H9 (cell line): Measurements from ENCODE around the gene MUC7. TPM values are rescaled to one million over a fixed set of nuclear protein-coding genes. Genes with fewer than 3 reads are reported as not detected.
"Not testable (repeated sequence)": the region's sequence is repeated elsewhere in the genome, so short reads cannot be mapped to it uniquely, and the experiment has no call there.

Source experiments
- DNase-seq: peaks from one replicate; pipeline ENCODE4 v3.0.0-alpha.2; 2017
- H2AFZ ChIP-seq: one replicate; pipeline ENCODE4 v1.6.1; 2013; ENCODE audit warnings: mild to moderate bottlenecking, low read length, control low read depth, moderate library complexity
- H2AK5ac ChIP-seq: 2 replicates; pipeline ENCODE4 v1.6.1; 2013; ENCODE audit warnings: low read length, control low read depth, mixed read lengths; ENCODE audit not compliant: insufficient read length
- H2BK120ac ChIP-seq: one replicate; pipeline ENCODE4 v1.6.1; 2013; ENCODE audit warnings: low read depth, mild to moderate bottlenecking, low read length, control low read depth, inconsistent platforms; ENCODE audit not compliant: poor library complexity, severe bottlenecking
- H2BK12ac ChIP-seq: 2 replicates; pipeline ENCODE4 v1.6.1; 2013; ENCODE audit warnings: low read length, control low read depth, mixed read lengths, low read depth; ENCODE audit not compliant: insufficient read length
- H2BK15ac ChIP-seq: 2 replicates; pipeline ENCODE4 v1.6.1; 2013; ENCODE audit warnings: low read depth, low read length, control low read depth
- H2BK20ac ChIP-seq: one replicate; pipeline ENCODE4 v1.6.1; 2013; ENCODE audit warnings: low read depth, mild to moderate bottlenecking, low read length, control low read depth, inconsistent platforms; ENCODE audit not compliant: poor library complexity, severe bottlenecking
- H2BK5ac ChIP-seq: 2 replicates; pipeline ENCODE4 v1.6.1; 2013; ENCODE audit warnings: low read length, control low read depth, mixed read lengths; ENCODE audit not compliant: insufficient read length
- H3K14ac ChIP-seq: 2 replicates; pipeline ENCODE4 v1.6.1; 2013; ENCODE audit warnings: low read length, control low read depth; ENCODE audit not compliant: insufficient read depth
- H3K18ac ChIP-seq: 2 replicates; pipeline ENCODE4 v1.6.1; 2013; ENCODE audit warnings: low read depth, mild to moderate bottlenecking, mixed read lengths, low read length, control low read depth; ENCODE audit not compliant: insufficient read length
- H3K23ac ChIP-seq: 2 replicates; pipeline ENCODE4 v1.6.1; 2013; ENCODE audit warnings: low read length, control low read depth, mixed read lengths, low read depth; ENCODE audit not compliant: insufficient read length
- H3K23me2 ChIP-seq: 2 replicates; pipeline ENCODE4 v1.6.1; 2013; ENCODE audit warnings: low read depth, mild to moderate bottlenecking, mixed read lengths, low read length, control low read depth; ENCODE audit not compliant: insufficient read length, poor library complexity, severe bottlenecking
- H3K27ac ChIP-seq: 2 replicates; pipeline ENCODE4 v1.5.1; 2013; ENCODE audit warnings: low read length, control low read depth, mixed read lengths, low read depth; ENCODE audit not compliant: insufficient read length
- H3K27me3 ChIP-seq: 2 replicates; pipeline ENCODE4 v1.6.1; 2013; ENCODE audit warnings: low read length, control low read depth, inconsistent platforms; ENCODE audit not compliant: insufficient read depth
- H3K4ac ChIP-seq: 2 replicates; pipeline ENCODE4 v1.6.1; 2013; ENCODE audit warnings: low read depth, mild to moderate bottlenecking, control low read depth, inconsistent platforms, low read length, moderate library complexity
- H3K4me1 ChIP-seq: 2 replicates; pipeline ENCODE4 v1.6.1; 2013; ENCODE audit warnings: low read length, control low read depth, inconsistent platforms; ENCODE audit not compliant: insufficient read depth
- H3K4me2 ChIP-seq: 2 replicates; pipeline ENCODE4 v1.6.1; 2013; ENCODE audit warnings: low read length, control low read depth, mixed read lengths; ENCODE audit not compliant: insufficient read length, insufficient read depth
- H3K56ac ChIP-seq: 2 replicates; pipeline ENCODE4 v1.6.1; 2013; ENCODE audit warnings: low read depth, mild to moderate bottlenecking, mixed read lengths, low read length, control low read depth; ENCODE audit not compliant: insufficient read length
- H3K79me1 ChIP-seq: 2 replicates; pipeline ENCODE4 v1.6.1; 2013; ENCODE audit warnings: low read depth, mild to moderate bottlenecking, moderate library complexity, low read length, control low read depth, inconsistent platforms; ENCODE audit not compliant: insufficient read depth, poor library complexity, severe bottlenecking
- H3K79me2 ChIP-seq: 2 replicates; pipeline ENCODE4 v1.6.1; 2013; ENCODE audit warnings: low read length, control low read depth, inconsistent platforms; ENCODE audit not compliant: insufficient read depth
- H3K9ac ChIP-seq: 2 replicates; pipeline ENCODE4 v1.6.1; 2013; ENCODE audit warnings: low read length, control low read depth, mixed read lengths; ENCODE audit not compliant: insufficient read length; ENCODE audit errors: extremely low read depth
- H3K9me3 ChIP-seq: one replicate; pipeline ENCODE4 v1.6.1; 2013; ENCODE audit warnings: low read depth, low read length, inconsistent platforms; ENCODE audit not compliant: control insufficient read depth
- H3T11ph ChIP-seq: one replicate; pipeline ENCODE4 v1.6.1; 2013; ENCODE audit warnings: mild to moderate bottlenecking, low read length, control low read depth, inconsistent platforms
- H4K20me1 ChIP-seq: one replicate; pipeline ENCODE4 v1.6.1; 2013; ENCODE audit not compliant: control insufficient read depth, insufficient read length, insufficient read depth
- H4K5ac ChIP-seq: 2 replicates; pipeline ENCODE4 v1.6.1; 2013; ENCODE audit warnings: low read depth, mild to moderate bottlenecking, mixed read lengths, low read length, control low read depth; ENCODE audit not compliant: insufficient read length
- H4K8ac ChIP-seq: replicated peaks from 2 replicates; pipeline ENCODE4 v1.6.1; 2013; ENCODE audit warnings: low read length, control low read depth, mixed read lengths, low read depth; ENCODE audit not compliant: insufficient read length
- H4K91ac ChIP-seq: 2 replicates; pipeline ENCODE4 v1.6.1; 2013; ENCODE audit warnings: low read depth, mild to moderate bottlenecking, moderate library complexity, mixed read lengths, low read length, control low read depth; ENCODE audit not compliant: insufficient read length
- H3K27ac Mint-ChIP-seq, 3 experiments: 2 replicates in 2 of 3; 3 replicates in 1 of 3; pipeline ENCODE4 v1.8.0; 2020 to 2021; ENCODE audit warnings: mixed read lengths in 3 of 3, mild to moderate bottlenecking in 1 of 3, moderate library complexity in 1 of 3
- H3K27me3 Mint-ChIP-seq: 2 replicates; pipeline ENCODE4 v1.8.0; 2021; ENCODE audit warnings: low read depth, mild to moderate bottlenecking, moderate library complexity, mixed read lengths
- H3K36me3 Mint-ChIP-seq, 3 experiments: 2 replicates in 2 of 3; 3 replicates in 1 of 3; pipeline ENCODE4 v1.8.0; 2020 to 2021; ENCODE audit warnings: low read depth in 3 of 3, mixed read lengths in 3 of 3; ENCODE audit not compliant: insufficient read depth in 1 of 3
- H3K4me1 Mint-ChIP-seq, 2 experiments: 2 replicates each; pipeline ENCODE4 v1.8.0; 2020; ENCODE audit warnings: mixed read lengths in 2 of 2
- H3K4me3 Mint-ChIP-seq, 2 experiments: 2 replicates in 1 of 2; 3 replicates in 1 of 2; pipeline ENCODE4 v1.8.0; 2020 to 2021; ENCODE audit warnings: mild to moderate bottlenecking in 2 of 2, mixed read lengths in 2 of 2, moderate library complexity in 1 of 2
- H3K9me3 Mint-ChIP-seq, 2 experiments: 2 replicates in 1 of 2; 3 replicates in 1 of 2; pipeline ENCODE4 v1.8.0; 2020; ENCODE audit warnings: mild to moderate bottlenecking in 2 of 2, mixed read lengths in 2 of 2, moderate library complexity in 1 of 2
- CTCF ChIP-seq: fragments of 200-600 bp; sonication (generic); conservative IDR thresholded peaks from 3 replicates; pipeline ENCODE4 v1.8.0; 2021; ENCODE audit warnings: antibody characterized with exemption, mild to moderate bottlenecking
- WGBS: extraction: QIAGEN DNeasy Blood & Tissue Kit; methylation state at CpG from one replicate; pipeline ENCODE4 v1.1.7; 2013; ENCODE audit warnings: missing lambda C conversion rate, low lambda C conversion rate, mixed read lengths; ENCODE audit not compliant: insufficient read length; ENCODE audit errors: extremely low coverage; 5-methylcytosine and 5-hydroxymethylcytosine counted together
- total RNA-seq: library from RNA; stranded (reverse); gene quantifications from 2 replicates; pipeline ENCODE4 v1.2.1, GENCODE V29; 2021

The MUC7 gene
- total RNA-seq, 1 experiment from 2014 or later: not detected

- Histone ChIP-seq H3T11ph (no peak overlapping the region), H2AFZ (no peak overlapping the region), H3K4ac (no peak overlapping the region), H2BK12ac (no peak overlapping the region), H3K56ac (no peak overlapping the region), H3K27ac (no peak overlapping the region), H4K5ac (no peak overlapping the region), H3K4me1 (no peaks in the 10 kb centered on the region), H3K4me2 (no peak overlapping the region), H4K8ac (no peak overlapping the region), H3K79me1 (no peaks in the 10 kb centered on the region), H3K27me3 (no peaks in the 10 kb centered on the region), H3K23me2 (no peaks in the 10 kb centered on the region), H3K23ac (no peak overlapping the region), H4K20me1 (no peaks in the 10 kb centered on the region), H3K18ac (no peak overlapping the region), H2BK120ac (no peak overlapping the region), H2BK15ac (no peak overlapping the region), H2AK5ac (no peak overlapping the region), H2BK20ac (no peak overlapping the region), H4K91ac (no peak overlapping the region), H3K9me3 (no peaks in the 10 kb centered on the region), H3K9ac (no peak overlapping the region), H3K79me2 (no peaks in the 10 kb centered on the region), H2BK5ac (no peak overlapping the region), H3K14ac (no peak overlapping the region)
- Mint-ChIP-seq H3K27ac (no peak overlapping the region), H3K36me3 (no peaks in the 10 kb centered on the region), H3K4me3 (no peak overlapping the region), H3K4me1 (no peaks in the 10 kb centered on the region), H3K27me3 (no peaks in the 10 kb centered on the region), H3K9me3 (no peaks in the 10 kb centered on the region; a peak in 1 of 5 replicates)
- DNase-seq: no peak
- no CpG with 5 or more reads among the region's 6 CpGs for WGBS
- TF ChIP-seq CTCF: no peak
Observed at GRCh38 chr4:70496231-70496630, 24.2 kb downstream of the MUC7 start.

- H3K27me3 Mint-ChIP-seq, H4K20me1 ChIP-seq, H3K79me2 ChIP-seq, H2BK120ac ChIP-seq, H3K4ac ChIP-seq, H2BK15ac ChIP-seq, H3K27ac ChIP-seq, DNase-seq, H4K5ac ChIP-seq, H3K27me3 ChIP-seq, H2BK20ac ChIP-seq, H3K36me3 Mint-ChIP-seq, H4K8ac ChIP-seq, H3K4me1 ChIP-seq, H3K4me2 ChIP-seq, H3T11ph ChIP-seq, H2AK5ac ChIP-seq, H4K91ac ChIP-seq, H3K23ac ChIP-seq, H3K4me3 Mint-ChIP-seq, H3K14ac ChIP-seq, H3K56ac ChIP-seq, H3K79me1 ChIP-seq, H3K9ac ChIP-seq, H3K27ac Mint-ChIP-seq, H3K18ac ChIP-seq, H3K9me3 ChIP-seq, H2AFZ ChIP-seq, H3K4me1 Mint-ChIP-seq, H2BK12ac ChIP-seq, H3K23me2 ChIP-seq, H3K9me3 Mint-ChIP-seq, H2BK5ac ChIP-seq: not testable (repeated sequence)
- WGBS: no CpG with 5 or more reads among the region's 8 CpGs
Observed at GRCh38 chr4:70501838-70502237, 29.8 kb downstream of the MUC7 start.
